ENCODE data around the gene TTC13.
A peak's percentile ranks its signal among the peaks of the same experiment; 100 is the strongest.
"Not testable (repeated sequence)": the region's sequence is repeated elsewhere in the genome, so short reads cannot be mapped to it uniquely, and the experiment has no call there.

The TTC13 gene

GRCh38 chr1:230992100-230992774 lies 13.6 kb upstream of the TTC13 start:
- no peak for DNase-seq (ENCODE audit: low spot score)

DNA sequence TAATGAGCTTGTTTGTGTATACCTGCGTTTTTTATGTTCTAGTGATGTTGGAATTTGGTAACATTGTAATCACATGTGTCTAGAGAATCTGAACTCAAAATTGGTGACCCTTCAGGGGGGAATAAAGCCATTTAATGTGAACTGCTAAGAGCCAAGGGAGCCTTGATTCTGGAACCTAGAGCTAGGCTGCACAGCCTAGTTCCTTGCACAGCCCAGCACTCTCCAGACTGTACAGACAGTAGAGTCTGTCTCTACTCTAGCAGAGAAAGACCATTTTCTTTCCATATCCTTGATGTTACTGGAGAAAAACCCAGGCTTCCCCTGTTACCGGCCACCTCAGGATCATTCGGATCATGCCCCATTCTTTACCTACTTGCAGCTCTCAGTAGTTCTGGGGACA lies 8.8 kb upstream of the TTC13 start:
- no peak for DNase-seq (ENCODE audit: low spot score)

DNA sequence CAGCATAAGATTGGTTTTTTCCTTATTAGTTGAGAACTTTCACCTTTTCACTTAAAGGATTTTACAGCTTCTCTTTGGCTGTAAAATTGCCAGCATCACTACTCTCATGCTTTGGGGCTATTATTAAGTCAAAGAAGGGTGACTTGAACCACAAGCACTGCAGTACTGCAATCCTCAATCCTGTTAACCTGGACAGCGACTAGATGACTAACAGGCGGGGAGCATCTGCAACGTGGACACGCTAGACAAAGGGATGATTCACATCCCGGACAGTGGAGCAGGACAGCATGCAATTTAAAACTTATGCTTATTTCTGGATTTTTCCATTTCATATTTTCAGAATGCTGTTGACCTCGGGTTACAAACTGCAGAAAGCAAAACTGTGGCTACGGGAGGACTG lies 8.3 kb upstream of the TTC13 start:
- DNase-seq (ENCODE audit: low spot score), result peak; percentile 84

DNA sequence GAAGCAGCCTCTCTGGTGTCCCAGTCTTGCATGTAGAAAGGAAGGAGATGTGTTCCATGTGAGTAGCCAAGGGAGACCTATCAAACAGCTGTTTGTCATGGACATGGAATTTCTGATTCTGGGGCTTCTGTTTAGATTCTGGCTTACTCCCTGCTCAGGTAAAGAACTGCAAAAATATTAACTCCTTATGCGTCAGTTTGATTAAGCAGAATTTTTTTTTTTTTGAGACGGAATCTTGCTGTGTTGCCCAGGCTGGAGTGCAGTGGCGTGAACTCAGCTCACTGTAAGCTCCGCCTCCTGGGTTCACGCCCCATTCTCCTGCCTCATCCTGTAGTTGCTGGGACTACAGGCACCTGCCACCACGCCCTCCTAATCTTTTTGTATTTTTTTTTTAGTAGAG lies 7.0 kb upstream of the TTC13 start:
- no peak for DNase-seq (ENCODE audit: low spot score)

DNA sequence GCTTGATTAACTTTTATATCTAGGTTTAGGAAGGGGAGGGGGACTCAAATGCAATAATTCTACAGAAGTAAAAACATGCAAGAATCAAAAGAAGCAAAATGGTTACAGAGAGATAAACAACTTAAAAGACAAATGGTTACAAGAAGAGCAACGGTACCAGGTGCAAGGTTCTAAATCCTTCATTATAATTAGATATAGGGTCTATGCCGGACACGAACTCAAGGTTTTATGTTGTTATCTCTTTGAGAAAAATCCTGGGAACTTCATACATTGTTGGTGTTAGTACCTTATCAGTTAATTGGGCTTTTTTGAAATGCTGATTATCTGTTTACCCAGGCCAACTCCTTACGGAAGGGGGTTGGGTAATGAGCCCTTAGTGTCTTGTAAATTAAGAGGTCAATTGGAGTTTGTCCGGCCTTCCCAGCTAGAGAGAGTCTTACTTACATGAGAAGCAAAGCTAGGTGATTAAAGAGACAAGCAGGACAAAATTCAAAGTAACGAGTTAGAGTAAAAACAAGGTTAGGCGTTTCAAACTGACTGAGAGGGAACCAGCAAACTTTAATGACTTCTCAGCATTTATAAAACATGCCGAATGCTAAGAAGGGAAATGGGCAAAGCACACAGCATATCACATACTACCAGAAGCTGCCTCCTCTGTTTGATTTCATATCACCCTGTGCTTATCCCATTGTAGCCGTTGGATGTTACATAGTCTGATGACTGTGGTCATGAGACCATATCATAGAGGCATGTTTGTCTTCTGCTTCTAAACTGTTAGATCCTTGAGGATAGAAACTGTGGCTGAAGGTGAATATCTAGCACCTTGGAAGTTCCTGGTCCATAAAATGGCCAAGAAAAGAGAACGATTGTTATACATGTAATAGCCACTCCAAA lies 6.2 kb upstream of the TTC13 start:
- DNase-seq (ENCODE audit: low spot score), result not testable (repeated sequence)

DNA sequence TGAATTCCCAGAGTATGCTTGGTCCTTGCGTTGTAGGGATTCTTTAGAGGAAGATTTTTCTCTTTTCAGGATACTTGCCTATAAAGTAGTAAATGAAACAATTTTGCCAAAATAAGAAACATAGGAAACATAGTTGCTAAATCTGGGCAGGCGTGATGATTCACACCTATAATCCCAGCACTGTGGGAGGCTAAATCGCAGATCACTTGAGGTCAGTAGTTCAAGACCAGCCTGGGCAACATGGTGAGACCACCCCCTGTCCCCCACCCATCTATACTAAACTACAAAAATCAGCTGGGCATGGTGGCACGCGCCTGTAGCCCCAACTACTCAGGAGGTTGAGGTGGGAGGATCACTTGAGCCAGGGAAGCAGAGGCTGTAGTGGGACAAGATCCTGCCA lies 5.2 kb upstream of the TTC13 start:
- DNase-seq (ENCODE audit: low spot score), result no peak

GRCh38 chr1:230982696-230983095 lies 4.0 kb upstream of the TTC13 start:
- DNase-seq (ENCODE audit: low spot score), result no peak

GRCh38 chr1:230979952-230980351 lies 1.3 kb upstream of the TTC13 start:
- DNase-seq (ENCODE audit: low spot score), result no peak

- peak; percentile 18 for DNase-seq (ENCODE audit: low spot score)
Observed at GRCh38 chr1:230979389-230979716, 692 bp upstream of the TTC13 start.

- DNase-seq (ENCODE audit: low spot score), result no peak
Observed at GRCh38 chr1:230977761-230978490, 735 bp downstream of the TTC13 start.

- DNase-seq (ENCODE audit: low spot score), result no peak
Observed at GRCh38 chr1:230976825-230977747, 1.6 kb downstream of the TTC13 start.

- no peak for DNase-seq (ENCODE audit: low spot score)
Observed at GRCh38 chr1:230976360-230976759, 2.3 kb downstream of the TTC13 start.

GRCh38 chr1:230975636-230976035 lies 3.0 kb downstream of the TTC13 start:
- DNase-seq (ENCODE audit: low spot score), result no peak

GRCh38 chr1:230972855-230973271 lies 5.8 kb downstream of the TTC13 start:
- no peak for DNase-seq (ENCODE audit: low spot score)

DNA sequence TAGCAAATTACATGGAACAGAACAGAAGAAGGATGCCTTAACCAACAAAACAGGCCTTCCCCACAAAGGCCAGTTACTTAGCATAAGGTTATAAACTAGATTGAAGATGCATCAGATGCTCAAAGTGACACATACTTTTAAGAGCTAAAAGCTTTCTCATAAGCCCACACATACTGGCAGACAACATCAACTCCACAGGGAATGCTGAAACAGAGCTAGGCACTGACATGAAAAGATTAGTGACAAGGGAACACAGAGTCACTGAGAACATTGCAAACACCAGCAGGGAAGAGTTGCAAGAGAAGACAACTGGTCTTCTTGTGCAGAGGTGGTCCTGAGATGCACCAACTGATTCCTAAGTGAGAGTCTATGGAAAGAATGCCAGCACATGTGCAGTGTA lies 6.9 kb downstream of the TTC13 start:
- no peak for DNase-seq (ENCODE audit: low spot score)

GRCh38 chr1:230970432-230970831 lies 8.2 kb downstream of the TTC13 start:
- DNase-seq (ENCODE audit: low spot score), result no peak

DNA sequence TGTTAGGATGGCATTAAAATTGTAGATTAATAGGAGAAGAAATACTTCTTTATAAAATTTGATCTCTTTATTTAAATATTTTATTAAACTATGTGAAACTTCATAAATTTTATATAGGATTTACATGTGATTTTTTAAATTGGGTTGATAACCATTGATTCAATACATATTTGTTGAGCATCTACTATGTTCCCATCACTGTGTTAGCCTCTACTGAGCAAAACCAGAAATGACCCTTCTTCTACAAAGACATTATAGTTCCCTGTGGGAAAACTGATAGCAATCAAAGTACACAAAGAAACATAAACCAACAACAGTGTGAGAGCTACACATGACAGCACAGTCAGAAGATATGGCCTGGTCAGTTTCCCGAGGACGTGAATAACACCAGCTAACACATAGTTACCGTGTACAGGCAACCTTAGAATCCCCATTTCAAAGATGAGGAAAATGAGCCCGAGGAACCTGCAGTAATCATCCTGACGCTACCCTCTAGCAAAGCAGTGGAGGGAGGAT lies 12.2 kb downstream of the TTC13 start:
- DNase-seq (ENCODE audit: low spot score), result no peak

DNA sequence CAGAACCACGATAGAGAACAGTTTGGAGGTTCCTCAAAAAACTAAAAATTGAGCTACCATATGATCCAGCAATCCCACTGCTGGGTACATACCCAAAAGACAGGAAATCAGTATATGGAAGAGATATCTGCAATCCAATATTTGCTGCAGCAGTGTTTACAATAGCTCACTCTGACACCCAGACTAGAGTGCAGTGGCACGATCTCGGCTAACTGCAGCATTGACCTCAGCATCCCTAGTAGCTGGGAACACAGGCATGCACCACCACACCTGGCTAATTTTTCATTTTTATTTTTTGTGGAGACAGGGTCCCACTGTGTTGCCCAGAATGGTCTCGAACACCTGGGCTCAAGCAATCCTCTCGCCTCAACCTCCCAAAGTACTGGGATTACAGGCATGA lies 13.1 kb downstream of the TTC13 start:
- DNase-seq (ENCODE audit: low spot score), result no peak

GRCh38 chr1:230964896-230965295 lies 13.8 kb downstream of the TTC13 start:
- no peak for DNase-seq (ENCODE audit: low spot score)

DNA sequence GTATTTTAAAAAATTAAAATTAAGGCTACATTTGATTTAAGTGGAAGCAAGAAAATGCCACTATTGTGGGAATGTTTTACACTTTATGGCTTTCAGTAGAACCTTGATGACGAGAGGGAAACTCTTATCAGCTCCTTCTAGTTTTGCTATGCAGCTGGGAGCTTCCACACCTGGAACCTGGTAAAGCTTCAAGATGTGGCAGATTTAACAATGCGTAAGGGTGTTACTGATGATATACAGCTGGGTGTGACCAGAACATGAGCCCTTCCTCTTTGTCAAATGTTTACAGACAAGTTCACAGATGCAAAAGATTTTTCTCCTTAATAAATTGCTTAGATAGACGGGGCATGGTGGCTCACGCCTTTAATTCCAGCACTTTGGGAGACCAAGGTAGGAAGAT lies 20.3 kb downstream of the TTC13 start:
- no peak for DNase-seq (ENCODE audit: low spot score)

DNA sequence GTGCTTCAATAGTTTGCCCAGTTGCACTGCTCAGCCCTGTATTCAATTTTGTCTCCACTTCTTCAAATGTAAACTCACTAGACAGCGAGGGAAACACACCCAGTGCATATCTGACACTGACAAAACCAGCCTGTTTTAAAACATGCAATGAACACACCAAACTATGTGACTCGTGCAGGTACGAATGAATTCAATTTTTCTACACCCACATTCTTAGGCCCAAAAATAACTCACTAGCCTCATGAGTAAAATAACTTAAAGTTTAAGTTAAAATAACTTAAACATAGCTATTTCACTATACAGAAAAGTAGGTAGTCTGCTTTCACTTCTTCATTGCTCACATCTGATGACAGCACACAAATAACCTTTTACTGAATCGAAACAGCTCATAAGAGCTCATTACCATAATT lies 21.1 kb downstream of the TTC13 start:
- no peak for DNase-seq (ENCODE audit: low spot score)

- DNase-seq (ENCODE audit: low spot score), result no peak
Observed at GRCh38 chr1:230950404-230950803, 28.3 kb downstream of the TTC13 start.

All from COLO829 (cell line).